Measurements from ENCODE around the gene AKAP8.
A peak's percentile ranks its signal among the peaks of the same experiment; 100 is the strongest.
"Not testable (repeated sequence)": the region's sequence is repeated elsewhere in the genome, so short reads cannot be mapped to it uniquely, and the experiment has no call there.

Gene AKAP8

GRCh38 chr19:15418579-15419412, 39.2 kb upstream of the AKAP8 start, which contains the start of gene AKAP8L:
TSS of gene AKAP8L (minus strand) at chr19:15418988. CDS start at chr19:15418923, 65 bp downstream.
- TF ChIP-seq ZFX (IDR thresholded peaks at IDR 0.05) (peak; percentile 66; the same call in 1 of the 2 replicates), CTCF (conservative IDR thresholded peaks at IDR 0.05) (no peak; the same call in 1 of the 2 replicates)
- peak within 1 kb of the TSS; percentile 97 for H3K27ac ChIP-seq

- TF ChIP-seq CTCF (conservative IDR thresholded peaks at IDR 0.05) (no peak), ZFX (IDR thresholded peaks at IDR 0.05) (no peak)
- H3K27ac ChIP-seq, result peak overlapping the region; percentile 97
Measured at GRCh38 chr19:15418231-15418578, 38.6 kb upstream of the AKAP8 start.

- H3K27ac ChIP-seq, result peak overlapping the region; percentile 97
- TF ChIP-seq CTCF (conservative IDR thresholded peaks at IDR 0.05) (no peak), ZFX (IDR thresholded peaks at IDR 0.05) (no peak)
Measured at GRCh38 chr19:15417699-15418098, 38.1 kb upstream of the AKAP8 start.

- no peak overlapping the region; the same call in 1 of the 2 replicates for H3K27ac ChIP-seq
- TF ChIP-seq CTCF (conservative IDR thresholded peaks at IDR 0.05) (no peak), ZFX (IDR thresholded peaks at IDR 0.05) (no peak)
Measured at GRCh38 chr19:15412832-15413231, 33.2 kb upstream of the AKAP8 start.

- not testable (repeated sequence) for H3K27ac ChIP-seq
Measured at GRCh38 chr19:15411351-15411750, 31.8 kb upstream of the AKAP8 start.

GRCh38 chr19:15404780-15405211, 25.2 kb upstream of the AKAP8 start:
- no peak overlapping the region for H3K27ac ChIP-seq
- no peak for TF ChIP-seq CTCF (conservative IDR thresholded peaks at IDR 0.05)
- no peak for TF ChIP-seq ZFX (IDR thresholded peaks at IDR 0.05)

GRCh38 chr19:15404097-15404779, 24.7 kb upstream of the AKAP8 start:
- no peak overlapping the region for H3K27ac ChIP-seq
- TF ChIP-seq CTCF (conservative IDR thresholded peaks at IDR 0.05) (no peak), ZFX (IDR thresholded peaks at IDR 0.05) (no peak)

All from C4-2B (cell line).